HepG2 (cell line): ENCODE data around the gene ATG4D. TPM values are rescaled to one million over a fixed set of nuclear protein-coding genes. Genes with fewer than 3 reads are reported as not detected.
A peak's percentile ranks its signal among the peaks of the same experiment; 100 is the strongest.

Experiments
- AFF4 ChIP-seq: sonication (generic); formaldehyde crosslinking; IDR thresholded peaks from 2 replicates; pipeline ENCODE4 v1.4.0; 2020; ENCODE audit warnings: missing genetic modification reagents
- CCDC6 ChIP-seq: sonication (generic); formaldehyde crosslinking; IDR thresholded peaks from 2 replicates; pipeline ENCODE4 v1.8.1; 2022; ENCODE audit warnings: mild to moderate bottlenecking, missing genetic modification reagents, moderate library complexity
- CSRNP2 ChIP-seq: sonication (generic); formaldehyde crosslinking; conservative IDR thresholded peaks from 2 replicates; pipeline ENCODE4 v1.8.0; 2022; ENCODE audit warnings: low read depth, missing genetic modification reagents
- FOSL2 ChIP-seq: sonication (generic); formaldehyde crosslinking; IDR thresholded peaks from 2 replicates; pipeline ENCODE4 v1.4.0; 2020; ENCODE audit warnings: missing genetic modification reagents
- HIVEP1 ChIP-seq: sonication (generic); formaldehyde crosslinking; IDR thresholded peaks from 2 replicates; pipeline ENCODE4 v1.4.0; 2020; ENCODE audit warnings: mild to moderate bottlenecking, missing genetic modification reagents
- KLF6 ChIP-seq: IDR thresholded peaks from 2 replicates; pipeline ENCODE4 v1.8.0; 2016; ENCODE audit warnings: missing biosample characterization, missing genetic modification reagents
- KMT2B ChIP-seq: IDR thresholded peaks from 2 replicates; pipeline ENCODE4 v1.6.1; 2016; ENCODE audit warnings: missing genetic modification reagents, missing compliant biosample characterization
- NFYB ChIP-seq: sonication (generic); formaldehyde crosslinking; IDR thresholded peaks from 2 replicates; pipeline ENCODE4 v1.4.0; 2020; ENCODE audit warnings: missing genetic modification reagents
- PRDM10 ChIP-seq: sonication (generic); formaldehyde crosslinking; IDR thresholded peaks from 2 replicates; pipeline ENCODE4 v1.4.0; 2020; ENCODE audit warnings: low read depth, missing genetic modification reagents
- SNAPC2 ChIP-seq: sonication (generic); formaldehyde crosslinking; IDR thresholded peaks from 2 replicates; pipeline ENCODE4 v1.8.1; 2022; ENCODE audit warnings: mild to moderate bottlenecking, missing genetic modification reagents
- SNAPC5 ChIP-seq: sonication (generic); formaldehyde crosslinking; IDR thresholded peaks from 2 replicates; pipeline ENCODE4 v1.8.1; 2023; ENCODE audit warnings: mild to moderate bottlenecking, missing genetic modification reagents, borderline replicate concordance
- TOE1 ChIP-seq: sonication (generic); formaldehyde crosslinking; IDR thresholded peaks from 2 replicates; pipeline ENCODE4 v1.4.0; 2020; ENCODE audit warnings: mild to moderate bottlenecking, missing genetic modification reagents
- XRCC5 ChIP-seq: fragments of 200-400 bp; formaldehyde crosslinking; optimal IDR thresholded peaks from 2 replicates; pipeline ENCODE3; 2017; ENCODE audit warnings: mild to moderate bottlenecking, low read length
- ZBTB1 ChIP-seq: sonication (generic); formaldehyde crosslinking; IDR thresholded peaks from 2 replicates; pipeline ENCODE4 v1.4.0; 2020; ENCODE audit warnings: missing genetic modification reagents, borderline replicate concordance
- ZFP1 ChIP-seq: IDR thresholded peaks from 2 replicates; pipeline ENCODE4 v1.6.1; 2016
- ZFP91 ChIP-seq: sonication (generic); formaldehyde crosslinking; IDR thresholded peaks from 2 replicates; pipeline ENCODE4 v1.9.0; 2022; ENCODE audit warnings: missing genetic modification reagents, mild to moderate bottlenecking, borderline replicate concordance
- ZNF232 ChIP-seq: sonication (generic); formaldehyde crosslinking; IDR thresholded peaks from 2 replicates; pipeline ENCODE4 v1.4.0; 2020; ENCODE audit warnings: missing genetic modification reagents, borderline replicate concordance
- ZNF30 ChIP-seq: sonication (generic); formaldehyde crosslinking; IDR thresholded peaks from 2 replicates; pipeline ENCODE4 v1.5.0; 2020; ENCODE audit warnings: mild to moderate bottlenecking, missing genetic modification reagents
- ZNF431 ChIP-seq: sonication (generic); formaldehyde crosslinking; IDR thresholded peaks from 2 replicates; pipeline ENCODE4 v1.9.0; 2022; ENCODE audit warnings: missing genetic modification reagents, low read depth, mild to moderate bottlenecking, borderline replicate concordance
- polyA plus RNA-seq, 8 experiments: library from polyadenylated mRNA; depleted of rRNA in 3 of 8; stranded (reverse) in 7 of 8; unstranded in 1 of 8; fragments of >200 nt; fragmentation: Illumina TruSeq in 4 of 8; extraction: Trizol in 4 of 8; gene quantifications; 2 replicates each; pipeline versions ENCODE4 v1.2.1 to v1.2.3, GENCODE V29; 2011 to 2016; ENCODE audit warnings: low read depth in 4 of 8, missing spikeins in 1 of 8, mixed read lengths in 1 of 8; ENCODE audit not compliant: insufficient read depth in 1 of 8
- total RNA-seq, 5 experiments: library from RNA; depleted of rRNA; stranded (reverse); fragments of >200 nt; fragmentation: Illumina TruSeq; extraction: Trizol; gene quantifications; 2 replicates each; pipeline ENCODE4 v1.2.3, GENCODE V29; 2016; ENCODE audit warnings: low read depth in 1 of 5

Gene ATG4D
- total and polyA plus RNA-seq, 2 of the 13 experiments (the other 11 are each of a cell fraction or from before 2014, with no cell fraction given), result 17.8 to 19.0 TPM

GRCh38 chr19:10502524-10503001 lies 41.1 kb upstream of the ATG4D start (continued):
- TF ChIP-seq ZFP91 (CRISPR knock-in tag) (peak; percentile 50; the same call in 1 of the 2 replicates), PRDM10 (peak; percentile 83), ZNF431 (CRISPR knock-in tag) (peak; percentile 85), HIVEP1 (CRISPR knock-in tag) (no peak), CCDC6 (CRISPR knock-in tag) (peak; percentile 81; the same call in 1 of the 2 replicates), KLF6 (CRISPR knock-in tag) (peak; percentile 80; the same call in 1 of the 2 replicates), FOSL2 (CRISPR knock-in tag) (peak; percentile 87), AFF4 (CRISPR knock-in tag) (0 out of 2 replicates have a peak, but pooled peaks have one; percentile 6), KMT2B (CRISPR knock-in tag) (peak; percentile 26; the same call in 1 of the 2 replicates), ZFP1 (CRISPR knock-in tag) (no peak; the same call in 1 of the 2 replicates), XRCC5 (peak; percentile 33), ZBTB1 (no peak), TOE1 (no peak), SNAPC2 (peak; percentile 19; the same call in 1 of the 2 replicates), SNAPC5 (0 out of 2 replicates have a peak, but pooled peaks have one; percentile 63), ZNF30 (CRISPR knock-in tag) (0 out of 2 replicates have a peak, but pooled peaks have one; percentile 71), CSRNP2 (CRISPR knock-in tag) (0 out of 2 replicates have a peak, but pooled peaks have one; percentile 88), ZNF232 (CRISPR knock-in tag) (no peak; the same call in 1 of the 2 replicates), NFYB (peak; percentile 23; the same call in 1 of the 2 replicates)
